ENCODE results near the gene DYRK1A. TPM values are rescaled to one million over a fixed set of nuclear protein-coding genes. Genes with fewer than 3 reads are reported as not detected.

DYRK1A gene
- total RNA-seq, 1 donor from 2014 or later, result 23.6 TPM

DNA sequence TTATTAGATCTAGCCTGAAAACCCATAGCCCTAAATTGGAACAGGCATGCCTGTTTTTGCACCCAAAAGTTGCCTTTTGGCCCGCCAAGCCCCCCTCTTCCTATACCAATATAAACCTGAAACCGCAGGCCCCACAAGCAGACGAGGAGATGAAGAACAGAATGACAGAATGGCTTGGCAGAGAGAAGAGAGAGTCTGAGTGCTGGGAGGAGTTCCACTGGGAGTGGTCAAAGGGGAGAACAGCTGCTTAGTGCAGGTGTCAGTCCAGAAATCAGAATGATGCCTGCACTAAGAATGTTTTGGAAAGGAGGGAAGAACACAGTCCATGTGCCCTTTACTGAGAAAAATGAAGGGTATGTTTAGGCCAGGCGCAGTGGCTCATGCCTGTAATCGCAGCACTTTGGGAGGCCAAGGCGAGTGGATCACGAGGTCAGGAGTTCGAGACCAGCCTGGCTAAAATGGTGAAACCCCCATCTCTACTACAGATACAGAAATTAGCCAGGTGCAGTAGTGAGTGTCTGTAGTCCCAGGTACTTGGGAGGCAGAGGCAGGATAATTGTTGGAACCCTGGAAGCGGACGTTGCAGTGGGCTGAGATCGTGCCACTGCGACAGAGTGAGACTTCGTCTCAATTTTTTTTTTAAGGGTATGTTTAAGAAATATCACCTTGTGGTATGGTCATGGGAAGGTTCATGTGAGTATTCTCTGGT, 9.4 kb downstream of the DYRK1A start:
- no peak for DNase-seq (ENCODE audit: low read depth)
- TF ChIP-seq, protein P1, sequence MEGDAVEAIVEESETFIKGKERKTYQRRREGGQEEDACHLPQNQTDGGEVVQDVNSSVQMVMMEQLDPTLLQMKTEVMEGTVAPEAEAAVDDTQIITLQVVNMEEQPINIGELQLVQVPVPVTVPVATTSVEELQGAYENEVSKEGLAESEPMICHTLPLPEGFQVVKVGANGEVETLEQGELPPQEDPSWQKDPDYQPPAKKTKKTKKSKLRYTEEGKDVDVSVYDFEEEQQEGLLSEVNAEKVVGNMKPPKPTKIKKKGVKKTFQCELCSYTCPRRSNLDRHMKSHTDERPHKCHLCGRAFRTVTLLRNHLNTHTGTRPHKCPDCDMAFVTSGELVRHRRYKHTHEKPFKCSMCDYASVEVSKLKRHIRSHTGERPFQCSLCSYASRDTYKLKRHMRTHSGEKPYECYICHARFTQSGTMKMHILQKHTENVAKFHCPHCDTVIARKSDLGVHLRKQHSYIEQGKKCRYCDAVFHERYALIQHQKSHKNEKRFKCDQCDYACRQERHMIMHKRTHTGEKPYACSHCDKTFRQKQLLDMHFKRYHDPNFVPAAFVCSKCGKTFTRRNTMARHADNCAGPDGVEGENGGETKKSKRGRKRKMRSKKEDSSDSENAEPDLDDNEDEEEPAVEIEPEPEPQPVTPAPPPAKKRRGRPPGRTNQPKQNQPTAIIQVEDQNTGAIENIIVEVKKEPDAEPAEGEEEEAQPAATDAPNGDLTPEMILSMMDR (conservative IDR thresholded peaks at IDR 0.05; ENCODE audit: low read depth, low read length), result no peak

DNA sequence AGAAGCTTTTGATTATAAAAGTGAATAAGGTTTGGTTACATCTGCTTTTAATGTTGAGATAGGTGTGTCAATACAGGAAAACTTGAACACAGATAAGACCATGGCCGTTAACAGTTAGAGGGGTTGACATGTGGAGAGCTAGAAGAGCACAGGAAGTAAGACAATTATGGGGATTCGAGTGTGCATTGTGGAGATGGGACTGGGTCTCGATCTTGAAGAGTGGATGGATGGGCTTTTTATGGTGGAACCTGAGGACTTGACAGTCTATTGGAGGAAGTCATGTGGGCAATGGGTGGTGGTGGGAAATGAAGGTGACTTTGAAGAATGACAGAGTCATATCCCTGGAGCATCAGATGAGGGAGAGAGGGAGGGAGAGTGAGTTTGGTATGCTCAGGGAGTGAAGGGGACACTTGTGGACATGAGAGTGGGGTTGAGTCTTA, 12.1 kb downstream of the DYRK1A start:
- TF ChIP-seq, protein P1 (conservative IDR thresholded peaks at IDR 0.05; ENCODE audit: low read depth, low read length), result no peak
- H3K4me3 ChIP-seq (ENCODE audit: low read depth, low read length), result no peak overlapping the region
- no peak for DNase-seq (ENCODE audit: low read depth)

More for the DNA sequence above, 9.4 kb downstream of the DYRK1A start:
- H3K4me3 ChIP-seq (ENCODE audit: low read depth, low read length), result no peak overlapping the region

DNA sequence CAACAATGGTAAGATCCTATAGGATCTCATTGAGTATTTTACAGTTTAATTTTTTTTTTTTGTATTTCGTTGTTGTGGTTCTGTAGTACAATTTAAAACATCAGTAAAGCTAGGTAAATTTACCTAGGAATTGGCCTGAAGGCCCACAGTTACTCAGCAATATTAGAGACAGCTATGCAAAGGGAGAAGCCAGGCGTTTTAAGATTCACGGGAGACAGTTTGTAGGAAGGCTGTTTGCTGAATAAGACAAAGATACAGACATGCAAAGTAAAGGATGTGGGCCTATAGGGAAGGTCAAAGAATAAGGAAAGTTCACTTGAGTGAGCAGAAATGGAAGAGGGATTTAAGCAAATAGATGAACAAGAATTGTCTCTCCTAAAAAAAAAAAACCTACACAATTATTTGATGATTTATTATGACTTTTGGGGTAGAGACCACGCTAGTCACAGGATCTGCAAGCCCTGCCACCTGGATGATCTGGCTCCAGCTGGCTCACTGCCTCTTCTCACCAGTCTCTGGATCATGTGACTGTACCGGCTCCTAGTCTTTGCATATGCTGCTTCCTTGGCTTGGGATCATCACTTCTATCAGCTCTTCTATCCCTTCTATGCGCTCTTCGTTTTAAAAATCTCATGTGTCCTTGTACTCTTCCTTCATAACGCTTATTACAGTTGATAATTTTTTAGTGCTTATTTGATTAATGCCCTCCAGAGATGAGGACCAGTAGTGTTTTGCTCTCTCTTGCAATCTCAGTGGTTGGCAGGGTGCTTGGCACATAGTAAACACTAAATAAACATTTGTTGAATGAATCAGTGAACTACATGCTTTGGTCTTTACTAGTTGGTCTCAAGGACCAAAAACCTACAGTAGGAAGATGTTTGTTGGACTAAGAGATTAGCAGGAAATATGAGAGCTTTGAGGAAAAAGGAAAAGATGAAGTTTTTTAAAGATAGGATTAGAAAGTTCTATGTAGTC, 14.1 kb downstream of the DYRK1A start:
- no peak overlapping the region for H3K4me3 ChIP-seq (ENCODE audit: low read depth, low read length)
- TF ChIP-seq, protein P1 (conservative IDR thresholded peaks at IDR 0.05; ENCODE audit: low read depth, low read length), result no peak
- no peak for DNase-seq (ENCODE audit: low read depth)

DNA sequence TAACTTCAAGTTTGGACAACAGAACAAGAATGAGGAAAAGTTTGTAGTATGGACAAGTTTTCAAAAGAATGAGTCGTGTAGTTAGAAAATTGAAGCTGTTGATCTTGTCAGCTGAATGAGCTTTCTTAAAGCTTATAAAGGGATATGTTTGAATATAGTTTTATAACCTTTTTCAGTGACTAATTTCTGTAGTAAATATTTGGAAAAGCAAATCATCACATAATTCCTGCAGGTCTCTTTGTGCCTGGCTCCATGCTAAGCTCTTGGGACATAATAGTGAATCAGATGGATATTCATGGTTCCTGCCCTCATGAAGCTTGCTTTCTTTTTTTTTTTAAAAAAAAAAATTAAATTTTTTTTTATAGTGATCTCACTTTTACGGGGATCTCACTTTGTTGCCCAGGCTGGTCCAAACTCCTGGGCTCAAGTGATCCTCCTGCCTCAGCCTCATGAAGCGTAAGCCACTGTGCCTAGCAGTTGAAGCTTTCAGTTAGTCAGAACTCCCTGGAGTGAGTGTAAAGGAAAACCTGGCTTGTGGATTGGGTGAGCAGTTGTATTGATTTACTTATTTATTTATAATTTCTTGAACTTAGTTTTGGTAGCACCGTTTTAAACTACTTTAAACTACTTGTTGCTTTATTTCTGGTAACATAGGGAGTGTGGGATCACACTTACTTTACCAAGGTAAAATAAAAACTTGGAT, 15.5 kb downstream of the DYRK1A start:
- TF ChIP-seq, protein P1 (conservative IDR thresholded peaks at IDR 0.05; ENCODE audit: low read depth, low read length), result no peak
- H3K4me3 ChIP-seq (ENCODE audit: low read depth, low read length), result no peak overlapping the region
- no peak for DNase-seq (ENCODE audit: low read depth)

DNA sequence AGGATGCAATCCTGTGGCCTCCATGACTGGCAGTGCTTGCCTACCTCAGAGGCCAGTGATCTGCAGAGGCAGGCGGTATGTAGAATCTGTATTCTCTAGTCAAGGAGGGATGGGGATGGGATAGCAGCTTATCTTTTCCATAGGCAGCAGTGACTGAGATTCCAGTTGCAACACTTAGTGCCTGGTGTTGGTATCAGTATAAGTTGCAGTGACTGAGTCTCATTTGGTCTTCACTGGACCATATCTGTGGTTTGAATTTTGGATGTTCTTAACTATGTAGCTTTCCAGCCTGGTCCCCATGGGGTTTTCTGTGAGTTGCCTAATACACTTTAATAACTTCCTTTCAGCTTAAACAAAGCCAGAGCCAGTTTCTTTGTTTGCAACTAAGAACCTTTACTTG, 16.5 kb downstream of the DYRK1A start:
- no peak overlapping the region for H3K4me3 ChIP-seq (ENCODE audit: low read depth, low read length)
- DNase-seq (ENCODE audit: low read depth), result no peak
- TF ChIP-seq, protein P1 (conservative IDR thresholded peaks at IDR 0.05; ENCODE audit: low read depth, low read length), result no peak

DNA sequence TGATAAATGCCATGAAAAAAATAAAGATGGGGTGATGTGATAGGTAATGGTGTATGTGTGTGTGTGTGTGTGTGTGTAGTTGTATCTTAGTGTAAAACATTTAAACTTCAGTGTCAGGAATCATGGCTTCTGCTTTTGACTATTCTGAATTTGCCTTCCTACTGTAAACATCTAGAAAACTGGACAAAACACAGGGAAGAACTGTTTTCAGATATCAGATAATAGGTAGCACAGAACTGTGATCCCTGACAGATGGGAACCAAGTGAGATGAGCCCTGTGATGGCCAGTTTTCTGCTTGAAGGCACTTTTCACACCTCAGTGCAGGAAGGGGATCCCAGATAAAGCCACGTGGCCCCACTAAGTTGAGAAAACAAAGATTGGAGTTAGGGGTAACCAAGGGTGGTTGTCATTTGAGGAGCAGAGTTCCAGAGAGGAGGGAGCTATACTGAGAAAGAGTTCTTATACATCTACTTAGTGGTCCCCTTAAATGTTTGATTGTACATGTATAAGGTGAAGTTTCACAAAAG, 17.3 kb downstream of the DYRK1A start:
- TF ChIP-seq, protein P1 (conservative IDR thresholded peaks at IDR 0.05; ENCODE audit: low read depth, low read length), result no peak

More for the DNA sequence above, 17.3 kb downstream of the DYRK1A start:
- no peak for DNase-seq (ENCODE audit: low read depth)
- no peak overlapping the region for H3K4me3 ChIP-seq (ENCODE audit: low read depth, low read length)

Data from epithelial cell of proximal tubule (primary cell).